ENCODE results near the gene GMPR.

The GMPR gene

DNA sequence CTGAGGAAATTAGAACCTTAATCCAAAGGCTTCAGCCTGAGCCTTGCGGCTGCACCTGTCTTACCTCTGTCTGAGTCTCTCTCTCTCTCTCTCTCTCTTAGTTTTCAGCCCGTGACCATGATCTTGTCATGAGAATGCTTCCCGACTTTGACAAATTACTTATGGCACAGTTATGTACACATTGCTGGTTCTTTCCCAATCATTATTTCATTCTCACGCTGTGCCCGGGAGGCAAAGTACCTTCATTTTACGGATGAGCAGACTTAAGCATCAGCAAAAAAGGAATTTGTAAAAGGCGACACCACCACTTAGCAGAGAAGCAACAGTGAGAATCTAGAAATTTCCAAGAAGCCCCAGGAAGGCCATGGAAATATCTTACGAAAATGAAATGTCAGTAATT, 54.6 kb downstream of the GMPR start:
- Histone ChIP-seq H3K27me3 (replicated peaks) (no peaks in the 10 kb centered on the region), H3K4me3 (ENCODE audit: low read depth, low read length) (no peak overlapping the region), H3K36me3 (replicated peaks) (no peaks in the 10 kb centered on the region), H3K27ac (no peak overlapping the region)
- no peak for DNase-seq
- TF ChIP-seq, protein P1, sequence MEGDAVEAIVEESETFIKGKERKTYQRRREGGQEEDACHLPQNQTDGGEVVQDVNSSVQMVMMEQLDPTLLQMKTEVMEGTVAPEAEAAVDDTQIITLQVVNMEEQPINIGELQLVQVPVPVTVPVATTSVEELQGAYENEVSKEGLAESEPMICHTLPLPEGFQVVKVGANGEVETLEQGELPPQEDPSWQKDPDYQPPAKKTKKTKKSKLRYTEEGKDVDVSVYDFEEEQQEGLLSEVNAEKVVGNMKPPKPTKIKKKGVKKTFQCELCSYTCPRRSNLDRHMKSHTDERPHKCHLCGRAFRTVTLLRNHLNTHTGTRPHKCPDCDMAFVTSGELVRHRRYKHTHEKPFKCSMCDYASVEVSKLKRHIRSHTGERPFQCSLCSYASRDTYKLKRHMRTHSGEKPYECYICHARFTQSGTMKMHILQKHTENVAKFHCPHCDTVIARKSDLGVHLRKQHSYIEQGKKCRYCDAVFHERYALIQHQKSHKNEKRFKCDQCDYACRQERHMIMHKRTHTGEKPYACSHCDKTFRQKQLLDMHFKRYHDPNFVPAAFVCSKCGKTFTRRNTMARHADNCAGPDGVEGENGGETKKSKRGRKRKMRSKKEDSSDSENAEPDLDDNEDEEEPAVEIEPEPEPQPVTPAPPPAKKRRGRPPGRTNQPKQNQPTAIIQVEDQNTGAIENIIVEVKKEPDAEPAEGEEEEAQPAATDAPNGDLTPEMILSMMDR (IDR thresholded peaks at IDR 0.05; ENCODE audit: low read depth, low read length, missing control alignments), result no peak
- in situ Hi-C loops (cut with HindIII; ENCODE audit: low pct_ligation_motif_present, low sequenced_read_pairs), result no loop called here

DNA sequence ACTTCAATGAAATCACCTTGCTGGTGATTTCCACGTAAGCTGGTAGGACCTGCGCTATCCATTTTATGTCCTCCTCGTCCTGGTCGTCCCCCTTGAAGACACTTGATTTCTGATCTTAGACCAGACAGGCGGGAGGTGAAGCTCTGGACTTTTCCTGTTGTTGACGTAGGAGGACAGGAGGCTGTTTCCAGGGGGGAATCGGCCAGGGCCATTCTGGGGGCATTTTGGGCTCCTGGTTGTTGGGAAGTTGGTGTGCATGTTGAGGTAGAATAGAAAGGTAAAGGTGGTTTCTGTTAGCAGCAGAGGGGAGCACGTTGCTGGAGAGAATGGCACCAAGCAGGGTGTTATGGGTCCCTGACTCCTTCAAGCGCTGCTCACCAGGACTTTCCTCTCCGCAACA, 56.0 kb downstream of the GMPR start:
- TF ChIP-seq, protein P1 (IDR thresholded peaks at IDR 0.05; ENCODE audit: low read depth, low read length, missing control alignments), result no peak
- Histone ChIP-seq H3K27ac (no peak overlapping the region), H3K36me3 (replicated peaks) (no peaks in the 10 kb centered on the region), H3K27me3 (replicated peaks) (no peaks in the 10 kb centered on the region), H3K4me3 (ENCODE audit: low read depth, low read length) (no peak overlapping the region)
- in situ Hi-C loops (cut with HindIII; ENCODE audit: low pct_ligation_motif_present, low sequenced_read_pairs), result no loop called here
- no peak for DNase-seq

DNA sequence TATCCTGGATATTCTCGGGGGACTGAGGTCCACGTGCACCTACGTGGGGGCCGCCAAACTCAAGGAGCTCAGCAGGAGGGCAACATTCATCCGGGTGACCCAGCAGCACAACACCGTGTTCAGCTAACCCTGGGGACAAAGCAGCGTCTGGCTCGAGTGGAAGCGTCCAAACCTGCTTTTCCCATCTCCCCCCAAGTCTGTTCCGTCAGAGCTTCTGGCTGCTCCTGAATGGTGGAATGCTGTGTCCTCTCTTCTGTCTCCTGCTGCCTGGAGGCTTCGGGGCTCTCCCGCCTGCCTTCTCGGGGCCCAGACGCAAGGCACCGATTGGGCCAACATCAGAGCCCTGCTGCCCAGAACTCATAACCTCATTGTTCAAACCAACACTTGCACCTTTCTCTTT, 56.7 kb downstream of the GMPR start:
- DNase-seq, result no peak

DNA sequence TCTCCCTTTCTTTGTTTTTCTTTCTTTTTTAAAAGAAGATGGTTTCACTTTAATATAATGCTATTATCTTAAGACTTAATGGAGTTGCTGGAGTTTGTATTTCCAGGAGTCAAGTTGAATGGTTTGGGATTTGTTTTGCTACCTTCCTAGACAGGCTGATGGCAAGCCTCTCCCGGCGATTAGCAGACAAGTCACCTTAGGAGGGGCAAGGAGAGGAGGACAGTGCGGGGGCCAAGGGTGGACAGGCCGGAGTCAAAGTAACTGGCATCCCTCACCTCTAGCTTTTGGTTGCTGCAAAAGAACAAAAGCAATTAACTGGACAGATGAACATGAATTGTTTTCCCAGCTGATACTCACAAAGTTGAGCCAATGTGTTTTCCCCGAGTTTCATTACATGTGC, 57.1 kb downstream of the GMPR start:
- no peak for DNase-seq
- TF ChIP-seq, protein P1 (IDR thresholded peaks at IDR 0.05; ENCODE audit: low read depth, low read length, missing control alignments), result no peak
- in situ Hi-C loops (cut with HindIII; ENCODE audit: low pct_ligation_motif_present, low sequenced_read_pairs), result no loop called here

More for the DNA sequence above, 56.7 kb downstream of the GMPR start:
- in situ Hi-C loops (cut with HindIII; ENCODE audit: low pct_ligation_motif_present, low sequenced_read_pairs), result no loop called here
- H3K36me3 ChIP-seq (replicated peaks), result no peaks in the 10 kb centered on the region
- H3K27ac ChIP-seq, result no peak overlapping the region
- TF ChIP-seq, protein P1 (IDR thresholded peaks at IDR 0.05; ENCODE audit: low read depth, low read length, missing control alignments), result no peak
- H3K27me3 ChIP-seq (replicated peaks), result no peaks in the 10 kb centered on the region
- no peak overlapping the region for H3K4me3 ChIP-seq (ENCODE audit: low read depth, low read length)

DNA sequence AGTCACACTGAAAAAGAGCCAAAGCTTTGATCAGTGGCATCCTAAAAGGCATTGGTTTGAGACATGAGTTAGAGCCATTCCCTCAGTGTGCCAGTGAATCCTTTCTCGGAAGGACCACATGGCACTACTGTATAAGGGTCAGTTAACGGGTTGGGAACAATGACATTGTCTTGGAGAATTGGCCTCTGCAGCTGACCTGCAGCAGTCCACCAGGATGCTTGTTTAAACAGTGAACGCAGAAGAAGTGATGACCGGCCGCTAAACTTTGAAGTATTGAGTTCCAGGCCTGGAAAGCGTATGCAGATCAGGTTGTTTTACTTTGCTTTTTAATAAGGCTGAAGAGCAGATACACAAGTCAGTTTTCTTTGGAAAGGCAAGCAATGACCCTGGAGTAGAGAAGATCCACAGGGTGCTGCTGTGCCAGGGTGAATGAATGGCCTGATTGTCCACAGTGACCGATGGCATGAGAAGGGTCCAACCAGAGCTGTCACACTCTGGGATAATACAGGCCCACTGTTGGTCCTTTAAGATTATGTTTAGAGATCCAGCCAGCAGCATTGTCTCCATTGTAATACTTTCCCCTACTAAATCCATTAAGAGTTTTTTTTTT, 57.8 kb downstream of the GMPR start:
- in situ Hi-C loops (cut with HindIII; ENCODE audit: low pct_ligation_motif_present, low sequenced_read_pairs), result no loop called here
- TF ChIP-seq, protein P1 (IDR thresholded peaks at IDR 0.05; ENCODE audit: low read depth, low read length, missing control alignments), result no peak
- Histone ChIP-seq H3K36me3 (replicated peaks) (no peaks in the 10 kb centered on the region), H3K27me3 (replicated peaks) (no peaks in the 10 kb centered on the region), H3K27ac (no peak overlapping the region), H3K4me3 (ENCODE audit: low read depth, low read length) (no peak overlapping the region)
- no peak for DNase-seq

More for the DNA sequence above, 57.1 kb downstream of the GMPR start:
- Histone ChIP-seq H3K36me3 (replicated peaks) (no peaks in the 10 kb centered on the region), H3K27me3 (replicated peaks) (no peaks in the 10 kb centered on the region), H3K4me3 (ENCODE audit: low read depth, low read length) (no peak overlapping the region), H3K27ac (no peak overlapping the region)

DNA sequence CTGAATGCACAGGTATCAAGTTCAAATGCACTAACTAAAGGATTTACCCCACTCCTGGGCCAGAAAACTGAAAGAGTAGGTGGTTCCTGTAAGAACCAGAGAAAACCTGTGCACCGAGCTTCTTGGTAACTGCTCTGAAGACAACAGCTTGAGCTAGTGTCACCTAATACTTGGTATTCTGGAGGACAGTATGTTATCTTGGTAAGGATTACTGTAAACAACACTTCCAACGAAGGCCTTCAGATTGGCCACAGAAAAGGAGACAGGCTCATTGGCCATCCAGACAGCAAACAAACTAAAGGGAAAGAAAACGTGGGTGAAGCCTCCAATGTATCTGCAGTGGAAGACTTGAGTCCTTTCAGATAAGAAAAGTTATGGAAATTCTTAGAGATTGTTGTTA, 61.5 kb downstream of the GMPR start:
- Histone ChIP-seq H3K36me3 (replicated peaks) (peaks cover 3% of the 10 kb centered on the region), H3K27me3 (replicated peaks) (no peaks in the 10 kb centered on the region), H3K27ac (no peak overlapping the region), H3K4me3 (ENCODE audit: low read depth, low read length) (no peak overlapping the region)
- in situ Hi-C loops (cut with HindIII; ENCODE audit: low pct_ligation_motif_present, low sequenced_read_pairs), result no loop called here
- TF ChIP-seq, protein P1 (IDR thresholded peaks at IDR 0.05; ENCODE audit: low read depth, low read length, missing control alignments), result no peak
- DNase-seq, result no peak

Measured in brain microvascular endothelial cell (primary cell).